ENCODE results near the gene CRISPLD2.

DNA sequence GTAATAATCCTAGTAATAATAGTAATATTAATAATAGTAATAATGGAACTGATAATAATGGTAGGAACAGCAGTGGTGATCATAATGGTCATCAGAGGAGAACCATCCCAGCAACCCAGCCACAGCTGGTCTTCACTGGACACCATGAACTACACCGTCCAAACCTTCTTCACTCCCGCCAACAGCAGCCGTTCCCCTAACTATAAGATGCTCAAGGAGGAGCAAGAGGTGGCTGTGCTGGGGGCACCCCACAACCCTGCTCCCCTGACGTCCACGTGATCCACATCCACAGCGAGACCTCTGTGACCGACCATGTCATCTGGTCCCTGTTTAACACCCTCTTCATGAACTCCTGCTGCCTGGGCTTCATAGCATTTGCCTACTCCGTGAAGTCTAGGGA, 100.5 kb downstream of the CRISPLD2 start:
- TF ChIP-seq, protein P1, sequence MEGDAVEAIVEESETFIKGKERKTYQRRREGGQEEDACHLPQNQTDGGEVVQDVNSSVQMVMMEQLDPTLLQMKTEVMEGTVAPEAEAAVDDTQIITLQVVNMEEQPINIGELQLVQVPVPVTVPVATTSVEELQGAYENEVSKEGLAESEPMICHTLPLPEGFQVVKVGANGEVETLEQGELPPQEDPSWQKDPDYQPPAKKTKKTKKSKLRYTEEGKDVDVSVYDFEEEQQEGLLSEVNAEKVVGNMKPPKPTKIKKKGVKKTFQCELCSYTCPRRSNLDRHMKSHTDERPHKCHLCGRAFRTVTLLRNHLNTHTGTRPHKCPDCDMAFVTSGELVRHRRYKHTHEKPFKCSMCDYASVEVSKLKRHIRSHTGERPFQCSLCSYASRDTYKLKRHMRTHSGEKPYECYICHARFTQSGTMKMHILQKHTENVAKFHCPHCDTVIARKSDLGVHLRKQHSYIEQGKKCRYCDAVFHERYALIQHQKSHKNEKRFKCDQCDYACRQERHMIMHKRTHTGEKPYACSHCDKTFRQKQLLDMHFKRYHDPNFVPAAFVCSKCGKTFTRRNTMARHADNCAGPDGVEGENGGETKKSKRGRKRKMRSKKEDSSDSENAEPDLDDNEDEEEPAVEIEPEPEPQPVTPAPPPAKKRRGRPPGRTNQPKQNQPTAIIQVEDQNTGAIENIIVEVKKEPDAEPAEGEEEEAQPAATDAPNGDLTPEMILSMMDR (IDR thresholded peaks at IDR 0.05; ENCODE audit: low read length): no peak
- no peak for TF ChIP-seq EZH2 (optimal IDR thresholded peaks at IDR 0.05; ENCODE audit: low read depth, low read length)
